Lower leg skin (tissue), 3 donors: ENCODE data around the gene EIF4G1.

Experiments used
- CTCF ChIP-seq, 3 donors: fragments of 450-650 bp; IDR thresholded peaks; one replicate each; pipeline ENCODE4 v1.5.1; 2016; ENCODE audit warnings: antibody characterized with exemption in 3 of 3, mild to moderate bottlenecking in 3 of 3, moderate library complexity in 2 of 3
- POLR2A ChIP-seq, 2 donors: fragments of 450-650 bp; IDR thresholded peaks; one replicate each; pipeline ENCODE4 v1.6.1; 2016 to 2017; ENCODE audit warnings: antibody characterized with exemption in 2 of 2, mild to moderate bottlenecking in 1 of 2, moderate library complexity in 1 of 2

GRCh38 chr3:184277366-184277765 is 37.0 kb upstream of the EIF4G1 start:
- no peak for TF ChIP-seq CTCF (IDR thresholded peaks at IDR 0.05)
- TF ChIP-seq POLR2A (IDR thresholded peaks at IDR 0.05), result no peak
